Suprapubic skin (tissue), 3 donors: ENCODE data around the gene CD244.

Experiments used
- POLR2A ChIP-seq, 2 donors: fragments of 450-650 bp; IDR thresholded peaks; one replicate each; pipeline ENCODE4 v1.6.1; 2017; ENCODE audit warnings: antibody characterized with exemption in 2 of 2, mild to moderate bottlenecking in 2 of 2, moderate library complexity in 2 of 2
- TF ChIP-seq, protein P1 (sequence below), 2 donors: fragments of 200-600 bp in 1 of 2; fragments of 450-650 bp in 1 of 2; sonication (generic) in 1 of 2; IDR thresholded peaks; one replicate each; pipeline ENCODE4 v1.5.1; 2016 to 2019; ENCODE audit warnings: antibody characterized with exemption in 2 of 2, mild to moderate bottlenecking in 1 of 2, moderate library complexity in 1 of 2

DNA sequence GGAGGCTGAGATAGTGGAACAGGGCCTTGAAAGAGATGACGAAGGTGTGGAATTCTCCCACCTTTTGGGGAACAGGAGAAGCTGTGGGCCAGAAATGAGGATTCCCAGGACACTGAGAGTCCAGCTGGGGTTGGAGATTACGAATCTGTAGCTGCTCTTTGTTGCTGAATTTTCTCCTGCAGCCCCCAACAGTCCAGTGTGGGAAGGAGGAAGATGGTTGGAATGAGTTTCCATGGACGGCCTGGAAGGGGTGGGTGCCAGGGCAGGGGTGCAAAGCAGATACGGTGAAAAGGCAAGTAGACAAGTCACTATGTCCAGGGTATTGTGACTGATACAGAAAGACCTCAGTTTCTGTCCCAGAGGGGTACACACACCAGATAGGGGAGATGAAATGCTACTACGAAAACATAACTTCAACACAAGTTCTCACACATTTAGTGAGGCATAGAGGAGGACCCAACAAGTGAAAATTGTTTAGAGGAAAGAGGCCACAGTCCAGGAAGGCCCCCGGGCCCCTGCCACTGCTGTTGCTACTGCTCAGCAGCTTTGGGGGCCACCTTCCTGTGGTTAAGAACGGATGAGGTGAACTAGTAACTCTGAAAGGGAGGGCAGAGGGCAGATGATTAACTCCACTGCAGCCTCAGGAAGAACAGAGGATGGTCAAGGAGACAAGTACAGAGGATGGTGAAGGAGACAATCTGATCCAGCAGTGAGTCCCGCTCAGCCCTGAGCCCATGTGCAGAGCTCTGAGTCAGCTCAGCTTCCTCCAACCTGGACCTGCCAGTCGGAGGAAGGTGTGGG lies 7.3 kb downstream of the CD244 start:
- TF ChIP-seq, protein P1, sequence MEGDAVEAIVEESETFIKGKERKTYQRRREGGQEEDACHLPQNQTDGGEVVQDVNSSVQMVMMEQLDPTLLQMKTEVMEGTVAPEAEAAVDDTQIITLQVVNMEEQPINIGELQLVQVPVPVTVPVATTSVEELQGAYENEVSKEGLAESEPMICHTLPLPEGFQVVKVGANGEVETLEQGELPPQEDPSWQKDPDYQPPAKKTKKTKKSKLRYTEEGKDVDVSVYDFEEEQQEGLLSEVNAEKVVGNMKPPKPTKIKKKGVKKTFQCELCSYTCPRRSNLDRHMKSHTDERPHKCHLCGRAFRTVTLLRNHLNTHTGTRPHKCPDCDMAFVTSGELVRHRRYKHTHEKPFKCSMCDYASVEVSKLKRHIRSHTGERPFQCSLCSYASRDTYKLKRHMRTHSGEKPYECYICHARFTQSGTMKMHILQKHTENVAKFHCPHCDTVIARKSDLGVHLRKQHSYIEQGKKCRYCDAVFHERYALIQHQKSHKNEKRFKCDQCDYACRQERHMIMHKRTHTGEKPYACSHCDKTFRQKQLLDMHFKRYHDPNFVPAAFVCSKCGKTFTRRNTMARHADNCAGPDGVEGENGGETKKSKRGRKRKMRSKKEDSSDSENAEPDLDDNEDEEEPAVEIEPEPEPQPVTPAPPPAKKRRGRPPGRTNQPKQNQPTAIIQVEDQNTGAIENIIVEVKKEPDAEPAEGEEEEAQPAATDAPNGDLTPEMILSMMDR (IDR thresholded peaks at IDR 0.05): no peak
- no peak for TF ChIP-seq POLR2A (IDR thresholded peaks at IDR 0.05)
